IMR-90 (cell line): ENCODE data around the gene ABAT. TPM values are rescaled to one million over a fixed set of nuclear protein-coding genes. Genes with fewer than 3 reads are reported as not detected.

Experiments used
- ATAC-seq: fragments of 200-7000 bp; cut with Tn5 transposase; 2 replicates; pipeline ENCODE4 v1.9.1; 2020; ENCODE audit warnings: low read depth, mild to moderate bottlenecking, moderate library complexity
- BruUV-seq: library from RNA; stranded (reverse); fragments of 400-500 nt; replicated peaks from 2 replicates; lab custom pipeline; 2021; lab: Mats Ljungman, UMichigan
- CTCF ChIA-PET: fragments of 300-600 bp; formaldehyde crosslinking; extraction: SDS; loops from one replicate; lab custom pipeline; 2021; ENCODE audit warnings: antibody characterized with exemption; lab: Yijun Ruan, JAX
- POLR2A ChIA-PET: fragments of 300-600 bp; sonication (Branson Sonifier 250); formaldehyde crosslinking; loops from one replicate; lab custom pipeline; 2022; ENCODE audit warnings: antibody characterized with exemption; ENCODE audit not compliant: unreplicated experiment; lab: Charles Lee
- DNase-seq: peaks from one replicate; pipeline ENCODE4 v3.0.0; 2013
- H2AFZ ChIP-seq: replicated peaks from 2 replicates; pipeline ENCODE3; 2013; ENCODE audit warnings: low read length, mild to moderate bottlenecking; ENCODE audit not compliant: poor library complexity
- H2AK5ac ChIP-seq: 2 replicates; pipeline ENCODE4 v1.6.1; 2013; ENCODE audit warnings: low read depth, low read length, inconsistent platforms
- H2AK9ac ChIP-seq: replicated peaks from 2 replicates; pipeline ENCODE3; 2013; ENCODE audit warnings: mild to moderate bottlenecking, low read depth, low read length, moderate library complexity; ENCODE audit not compliant: poor library complexity
- H2BK120ac ChIP-seq: 2 replicates; pipeline ENCODE4 v1.6.1; 2013; ENCODE audit warnings: low read depth, low read length, inconsistent platforms
- H2BK15ac ChIP-seq: 3 replicates; pipeline ENCODE4 v1.6.1; 2013; ENCODE audit warnings: low read depth, low read length, inconsistent platforms
- H2BK20ac ChIP-seq: 2 replicates; pipeline ENCODE4 v1.6.1; 2013; ENCODE audit warnings: low read depth, mild to moderate bottlenecking, inconsistent platforms, low read length, moderate library complexity
- H2BK5ac ChIP-seq: 2 replicates; pipeline ENCODE4 v1.6.1; 2013; ENCODE audit warnings: mild to moderate bottlenecking, low read depth, low read length, inconsistent platforms; ENCODE audit not compliant: poor library complexity, severe bottlenecking
- H3K14ac ChIP-seq: replicated peaks from 2 replicates; pipeline ENCODE4 v1.6.1; 2013; ENCODE audit warnings: low read depth, low read length, inconsistent platforms
- H3K18ac ChIP-seq: 2 replicates; pipeline ENCODE4 v1.6.1; 2013; ENCODE audit warnings: low read depth, low read length, control low read depth
- H3K23ac ChIP-seq: 2 replicates; pipeline ENCODE4 v1.6.1; 2013; ENCODE audit warnings: low read depth, low read length, inconsistent platforms
- H3K27ac ChIP-seq: 2 replicates; pipeline ENCODE4 v1.5.1; 2013; ENCODE audit warnings: mild to moderate bottlenecking, control low read depth, low read length; ENCODE audit not compliant: insufficient read depth
- H3K27me3 ChIP-seq: 2 replicates; pipeline ENCODE4 v1.6.1; 2013; ENCODE audit warnings: low read length; ENCODE audit not compliant: control insufficient read depth, insufficient read depth
- H3K36me3 ChIP-seq: 2 replicates; pipeline ENCODE4 v1.6.1; 2013; ENCODE audit warnings: low read length, mixed read lengths; ENCODE audit not compliant: control insufficient read depth, insufficient read depth
- H3K4ac ChIP-seq: 2 replicates; pipeline ENCODE4 v1.6.1; 2013; ENCODE audit warnings: low read depth, low read length, inconsistent platforms
- H3K4me1 ChIP-seq: 2 replicates; pipeline ENCODE4 v1.6.1; 2013; ENCODE audit warnings: low read length, mixed read lengths; ENCODE audit not compliant: control insufficient read depth, insufficient read depth
- H3K4me2 ChIP-seq: 2 replicates; pipeline ENCODE4 v1.6.1; 2013; ENCODE audit warnings: low read depth, mild to moderate bottlenecking, control low read depth, low read length, moderate library complexity
- H3K4me3 ChIP-seq: 2 replicates; pipeline ENCODE4 v1.5.1; 2013; ENCODE audit warnings: low read depth, mild to moderate bottlenecking, control low read depth, low read length, moderate library complexity; ENCODE audit not compliant: insufficient read depth
- H3K56ac ChIP-seq: 2 replicates; pipeline ENCODE4 v1.6.1; 2013; ENCODE audit warnings: low read length, inconsistent platforms; ENCODE audit not compliant: insufficient read depth; ENCODE audit errors: extremely low read depth
- H3K79me1 ChIP-seq, 2 experiments: 2 replicates each; pipeline ENCODE4 v1.6.1; 2013; ENCODE audit warnings: low read length in 2 of 2, inconsistent platforms in 1 of 2, low read depth in 1 of 2
- H3K9ac ChIP-seq: 2 replicates; pipeline ENCODE4 v1.6.1; 2013; ENCODE audit warnings: low read depth, low read length, control low read depth
- H3K9me1 ChIP-seq: 2 replicates; pipeline ENCODE4 v1.6.1; 2013; ENCODE audit warnings: low read length, inconsistent platforms; ENCODE audit not compliant: insufficient read depth
- H3K9me3 ChIP-seq: 2 replicates; pipeline ENCODE4 v1.6.1; 2013; ENCODE audit warnings: low read length; ENCODE audit not compliant: control insufficient read depth, insufficient read depth
- H4K20me1 ChIP-seq: 2 replicates; pipeline ENCODE4 v1.6.1; 2013; ENCODE audit warnings: low read length, inconsistent platforms; ENCODE audit not compliant: insufficient read depth
- H4K5ac ChIP-seq: 2 replicates; pipeline ENCODE4 v1.6.1; 2013; ENCODE audit warnings: mild to moderate bottlenecking, low read depth, low read length, control low read depth
- H4K8ac ChIP-seq, 2 experiments: 2 replicates each; pipeline ENCODE4 v1.6.1; 2013; ENCODE audit warnings: low read depth in 2 of 2, low read length in 2 of 2, control low read depth in 1 of 2, inconsistent platforms in 1 of 2
- H4K91ac ChIP-seq: 2 replicates; pipeline ENCODE4 v1.6.1; 2013; ENCODE audit warnings: low read depth, low read length, inconsistent platforms; ENCODE audit not compliant: insufficient read depth
- CEBPB ChIP-seq: IDR thresholded peaks from 2 replicates; pipeline ENCODE4 v1.6.1; 2012; ENCODE audit warnings: low read depth, low read length, improper control_type of control experiment
- CTCF ChIP-seq: conservative IDR thresholded peaks from 2 replicates; pipeline ENCODE4 v1.5.1; 2012; ENCODE audit warnings: mild to moderate bottlenecking, low read depth, low read length, improper control_type of control experiment
- FOS ChIP-seq: fragments of 150-350 bp; IDR thresholded peaks from 2 replicates; pipeline ENCODE4 v1.6.1; 2016; ENCODE audit warnings: low read depth, low read length
- MXI1 ChIP-seq: IDR thresholded peaks from 2 replicates; pipeline ENCODE4 v1.6.1; 2012; ENCODE audit warnings: low read depth, mild to moderate bottlenecking, low read length, moderate library complexity, borderline replicate concordance
- NFE2L2 ChIP-seq: fragments of 150-350 bp; IDR thresholded peaks from 2 replicates; pipeline ENCODE4 v1.6.1; 2016; ENCODE audit warnings: low read depth, mild to moderate bottlenecking, low read length
- RAD21 ChIP-seq: IDR thresholded peaks from 2 replicates; pipeline ENCODE4 v1.6.1; 2012; ENCODE audit warnings: low read length, improper control_type of control experiment
- RFX5 ChIP-seq: IDR thresholded peaks from 2 replicates; pipeline ENCODE4 v1.8.0; 2012; ENCODE audit warnings: low read depth, mild to moderate bottlenecking, low read length, moderate library complexity
- USF2 ChIP-seq: fragments of 150-350 bp; IDR thresholded peaks from 2 replicates; pipeline ENCODE4 v1.6.1; 2017; ENCODE audit warnings: mild to moderate bottlenecking, antibody characterized with exemption, low read length, low read depth
- WGBS, 2 experiments: methylation state at CpG; one replicate each; pipeline versions ENCODE4 v1.1.5 to v1.1.7; 2013; ENCODE audit warnings: missing lambda C conversion rate in 2 of 2; ENCODE audit not compliant: insufficient read length in 1 of 2; ENCODE audit errors: extremely low coverage in 2 of 2; 5-methylcytosine and 5-hydroxymethylcytosine counted together
- dilution Hi-C: fragments of 300-500 bp; cut with HindIII; formaldehyde crosslinking; loops from one replicate; pipeline ENCODE4 v1.14.3; 2018; ENCODE audit warnings: low sequenced_read_pairs; ENCODE audit not compliant: unreplicated experiment
- in situ Hi-C: fragments of 300-500 bp; cut with MboI; formaldehyde crosslinking; loops from 3 replicates; pipeline ENCODE4 v1.14.3; 2019; ENCODE audit warnings: low sequenced_read_pairs, inconsistent platforms, mixed read lengths
- intact Hi-C: fragments of 100-400 bp; cut with micrococcal nuclease; formaldehyde crosslinking; loops from 2 replicates; pipeline ENCODE4 v1.10.0; 2022
- polyA plus RNA-seq, 3 experiments: library from polyadenylated mRNA; depleted of rRNA; stranded (reverse); fragments of >200 nt; gene quantifications; 2 replicates each; pipeline ENCODE4 v1.2.3, GENCODE V29; 2012; ENCODE audit warnings: low replicate concordance in 1 of 3
- total RNA-seq: library from RNA; depleted of rRNA; stranded (reverse); fragments of >200 nt; gene quantifications from 2 replicates; pipeline ENCODE4 v1.2.3, GENCODE V29; 2012

ABAT gene
- total and polyA plus RNA-seq, 2 of the 4 experiments (the other 2 are of a cell fraction): 4.5 to 6.9 TPM

GRCh38 chr16:8703693-8704092, 29.3 kb downstream of the ABAT start:
- Histone ChIP-seq H4K91ac (no peak overlapping the region), H2AK9ac (no peak overlapping the region), H3K27ac (no peak overlapping the region), H3K56ac (no peak overlapping the region), H3K4ac (no peak overlapping the region), H3K18ac (no peak overlapping the region), H3K9me1 (no peaks in the 10 kb centered on the region), H2AFZ (no peak overlapping the region), H3K4me3 (no peak overlapping the region), H4K5ac (no peak overlapping the region), H3K4me1 (no peaks in the 10 kb centered on the region), H3K27me3 (no peaks in the 10 kb centered on the region), H3K14ac (no peak overlapping the region), H2BK15ac (no peak overlapping the region), H2BK5ac (no peak overlapping the region), H3K79me1 (no peaks in the 10 kb centered on the region), H3K9me3 (no peaks in the 10 kb centered on the region), H2BK20ac (no peak overlapping the region), H3K9ac (no peak overlapping the region), H3K4me2 (no peak overlapping the region), H4K8ac (no peak overlapping the region), H3K23ac (no peak overlapping the region), H2BK120ac (no peak overlapping the region), H2AK5ac (no peak overlapping the region), H3K36me3 (no peaks in the 10 kb centered on the region), H4K20me1 (no peaks in the 10 kb centered on the region)
- in situ Hi-C loops: no loop called here
- no peak for DNase-seq
- intact Hi-C loops: no loop called here
- dilution Hi-C loops: no loop called here
- CTCF ChIA-PET: no interaction called here
- ATAC-seq: no peak
- POLR2A ChIA-PET: no interaction called here
- no TSS peak for BruUV-seq
- WGBS, 2 experiments: no CpG with 5 or more reads among the region's 2 CpGs
- TF ChIP-seq CEBPB (no peak), USF2 (no peak), MXI1 (no peak), FOS (no peak), RFX5 (no peak), NFE2L2 (no peak), CTCF (no peak), RAD21 (no peak)
